ENCODE measurements around the gene JADE2.

Gene JADE2

DNA sequence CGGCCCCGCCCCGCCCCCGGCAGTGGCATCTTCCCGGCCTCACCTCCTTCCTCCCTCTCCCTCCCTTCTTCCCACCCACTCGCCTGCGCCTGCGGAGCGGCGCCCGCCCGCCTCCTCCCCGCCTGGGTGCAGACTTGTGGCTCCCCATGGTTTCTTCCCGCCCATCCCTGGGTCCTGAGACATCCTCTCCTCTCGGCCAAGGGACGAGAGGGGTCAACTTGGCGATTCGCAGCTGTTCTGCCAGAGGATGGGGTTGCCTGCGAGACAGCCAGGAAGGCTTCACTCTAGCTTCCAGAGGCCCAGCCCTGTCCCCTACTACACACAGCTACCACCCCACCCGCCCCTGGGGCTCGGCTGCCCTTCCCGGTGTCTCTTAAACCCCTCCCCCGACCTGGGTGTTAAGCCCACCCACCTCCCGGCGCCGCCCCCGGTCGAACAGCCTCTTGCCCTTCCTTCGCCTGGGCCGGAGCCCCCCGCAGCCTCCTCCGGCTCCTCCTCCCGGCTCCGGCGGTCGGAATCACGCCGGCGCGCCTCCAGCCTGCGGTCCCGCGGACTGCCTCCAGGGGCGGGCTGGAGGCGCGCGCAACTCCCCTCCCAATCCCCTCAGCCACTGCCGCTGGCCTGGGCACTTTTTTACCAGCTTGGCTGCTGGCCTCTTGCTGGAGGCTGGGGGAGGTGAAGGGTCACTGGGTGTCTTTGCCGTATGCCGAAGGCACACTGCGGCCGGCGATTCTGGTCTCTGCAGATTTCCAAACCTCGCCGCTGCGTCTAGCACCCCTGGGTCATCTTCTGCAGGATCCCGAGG is 1.9 kb downstream of the JADE2 start:
- TF ChIP-seq, protein P1, sequence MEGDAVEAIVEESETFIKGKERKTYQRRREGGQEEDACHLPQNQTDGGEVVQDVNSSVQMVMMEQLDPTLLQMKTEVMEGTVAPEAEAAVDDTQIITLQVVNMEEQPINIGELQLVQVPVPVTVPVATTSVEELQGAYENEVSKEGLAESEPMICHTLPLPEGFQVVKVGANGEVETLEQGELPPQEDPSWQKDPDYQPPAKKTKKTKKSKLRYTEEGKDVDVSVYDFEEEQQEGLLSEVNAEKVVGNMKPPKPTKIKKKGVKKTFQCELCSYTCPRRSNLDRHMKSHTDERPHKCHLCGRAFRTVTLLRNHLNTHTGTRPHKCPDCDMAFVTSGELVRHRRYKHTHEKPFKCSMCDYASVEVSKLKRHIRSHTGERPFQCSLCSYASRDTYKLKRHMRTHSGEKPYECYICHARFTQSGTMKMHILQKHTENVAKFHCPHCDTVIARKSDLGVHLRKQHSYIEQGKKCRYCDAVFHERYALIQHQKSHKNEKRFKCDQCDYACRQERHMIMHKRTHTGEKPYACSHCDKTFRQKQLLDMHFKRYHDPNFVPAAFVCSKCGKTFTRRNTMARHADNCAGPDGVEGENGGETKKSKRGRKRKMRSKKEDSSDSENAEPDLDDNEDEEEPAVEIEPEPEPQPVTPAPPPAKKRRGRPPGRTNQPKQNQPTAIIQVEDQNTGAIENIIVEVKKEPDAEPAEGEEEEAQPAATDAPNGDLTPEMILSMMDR (IDR thresholded peaks at IDR 0.05) = peak; percentile 95
- Histone ChIP-seq H3K4me1 (ENCODE audit: control insufficient read depth in 1 of 2, insufficient read depth in 1 of 2, low read depth in 1 of 2, low read length in 1 of 2) (peaks cover 14% of the 10 kb centered on the region in 2 experiments), H3K4me3 (ENCODE audit: low read depth in 1 of 2, low read length in 1 of 2) (peak overlapping the region; percentile 83 to 98), H3K27me3 (peaks cover 6% of the 10 kb centered on the region), H3K36me3 (no peaks in the 10 kb centered on the region), H3K27ac (peak overlapping the region; percentile 86), H3K9me3 (no peaks in the 10 kb centered on the region)

DNA sequence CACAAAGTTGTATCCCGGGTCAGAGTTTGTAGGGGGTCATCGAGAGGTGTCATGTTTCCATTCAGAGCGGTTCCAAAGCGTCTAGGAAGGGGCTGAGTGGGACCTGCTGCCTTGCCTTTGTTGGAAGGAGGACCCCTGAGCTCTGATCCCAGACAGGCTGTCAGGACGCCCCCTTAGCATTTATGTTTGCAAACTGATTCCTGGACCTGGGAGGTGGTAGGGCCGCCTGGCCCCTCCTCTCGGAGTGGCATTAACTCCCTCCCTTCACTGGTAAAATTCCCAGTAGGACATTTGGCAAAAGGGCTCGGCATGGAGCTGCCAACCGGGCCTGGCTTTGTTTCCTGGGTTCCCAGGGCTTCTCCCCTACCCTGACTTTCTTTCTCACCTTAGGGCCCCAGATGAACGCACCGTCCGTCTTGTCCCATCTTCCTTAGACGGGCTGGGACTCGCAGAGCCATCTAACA is 2.5 kb downstream of the JADE2 start:
- H3K27ac ChIP-seq = peak overlapping the region; percentile 86
- no peaks in the 10 kb centered on the region for H3K36me3 ChIP-seq
- peak overlapping the region; percentile 83 to 98 for H3K4me3 ChIP-seq (ENCODE audit: low read depth in 1 of 2, low read length in 1 of 2)
- TF ChIP-seq, protein P1 (IDR thresholded peaks at IDR 0.05) = no peak
- no peaks in the 10 kb centered on the region for H3K9me3 ChIP-seq
- H3K27me3 ChIP-seq = peaks cover 6% of the 10 kb centered on the region
- peaks cover 14% of the 10 kb centered on the region in 2 experiments for H3K4me1 ChIP-seq (ENCODE audit: control insufficient read depth in 1 of 2, insufficient read depth in 1 of 2, low read depth in 1 of 2, low read length in 1 of 2)

DNA sequence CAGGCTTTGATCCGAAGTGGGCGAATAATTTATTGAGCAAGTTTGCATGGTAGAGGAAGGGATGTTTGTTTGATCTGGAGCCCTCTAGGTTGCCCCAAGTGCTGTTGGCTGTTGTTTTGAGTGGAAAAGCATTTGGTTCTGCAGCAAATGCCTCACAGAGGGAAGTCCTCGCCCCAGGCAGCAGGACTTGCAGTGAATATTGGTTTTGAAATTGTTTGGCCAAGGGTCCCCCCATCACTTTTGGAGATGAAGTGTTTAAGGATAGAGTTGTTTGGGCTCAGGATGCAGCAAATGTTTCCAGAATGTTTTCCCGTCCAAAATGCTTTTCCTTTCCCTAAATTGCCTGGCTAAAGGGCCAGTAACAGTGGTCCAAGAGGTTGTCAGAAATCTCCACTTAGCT is 3.1 kb downstream of the JADE2 start:
- Histone ChIP-seq H3K4me1 (ENCODE audit: control insufficient read depth in 1 of 2, insufficient read depth in 1 of 2, low read depth in 1 of 2, low read length in 1 of 2) (peaks cover 14 to 18% of the 10 kb centered on the region in 2 experiments), H3K9me3 (no peaks in the 10 kb centered on the region), H3K27me3 (peaks cover 6% of the 10 kb centered on the region), H3K36me3 (no peaks in the 10 kb centered on the region), H3K27ac (no peak overlapping the region), H3K4me3 (ENCODE audit: low read depth in 1 of 2, low read length in 1 of 2) (no peak overlapping the region)
- TF ChIP-seq, protein P1 (IDR thresholded peaks at IDR 0.05) = no peak

GRCh38 chr5:134529460-134529859 is 4.0 kb downstream of the JADE2 start:
- Histone ChIP-seq H3K4me3 (ENCODE audit: low read depth in 1 of 2, low read length in 1 of 2) (no peak overlapping the region), H3K4me1 (ENCODE audit: control insufficient read depth in 1 of 2, insufficient read depth in 1 of 2, low read depth in 1 of 2, low read length in 1 of 2) (peaks cover 9 to 12% of the 10 kb centered on the region in 2 experiments), H3K36me3 (no peaks in the 10 kb centered on the region), H3K27ac (no peak overlapping the region), H3K27me3 (peaks cover 2% of the 10 kb centered on the region), H3K9me3 (no peaks in the 10 kb centered on the region)
- TF ChIP-seq, protein P1 (IDR thresholded peaks at IDR 0.05) = no peak

DNA sequence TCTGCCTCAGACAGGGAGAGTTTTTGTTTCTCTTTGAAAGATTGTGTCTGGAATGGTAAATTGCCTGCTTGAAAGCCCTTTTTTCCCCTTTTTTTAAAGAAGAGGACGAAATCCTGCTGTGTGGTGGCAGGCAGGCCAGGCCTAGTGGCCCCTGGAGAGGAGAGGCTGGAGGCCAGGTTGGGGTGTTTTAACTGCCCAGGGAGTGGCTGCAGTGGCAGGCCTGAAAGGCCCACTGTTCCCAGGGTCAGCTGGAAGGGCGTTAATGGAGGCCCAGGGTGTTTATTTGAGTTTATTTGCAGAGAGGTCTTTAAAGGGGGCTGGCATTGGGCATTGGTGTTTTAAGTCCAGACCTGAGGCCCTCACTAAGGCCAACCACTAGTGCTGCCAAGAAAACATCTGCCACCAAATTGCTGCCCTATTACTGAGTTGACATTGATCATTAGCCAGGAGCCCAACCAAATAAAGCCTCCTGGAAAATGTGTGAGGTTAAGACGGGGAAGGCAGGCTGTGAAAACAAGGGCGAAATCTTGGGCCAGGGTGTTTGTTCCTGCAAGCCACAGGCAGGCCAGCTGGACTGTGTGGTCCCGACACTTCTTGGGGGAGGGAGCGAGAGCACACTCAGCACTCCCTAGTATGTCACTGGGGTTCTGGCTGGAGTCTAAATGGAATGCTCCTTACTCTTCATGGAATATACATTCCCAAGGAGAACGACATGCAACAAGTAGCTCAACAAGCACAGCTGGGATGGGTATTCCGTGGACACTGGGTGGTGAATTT is 5.0 kb downstream of the JADE2 start:
- TF ChIP-seq, protein P1 (IDR thresholded peaks at IDR 0.05) = no peak
- no peaks in the 10 kb centered on the region for H3K27me3 ChIP-seq
- no peak overlapping the region for H3K4me3 ChIP-seq (ENCODE audit: low read depth in 1 of 2, low read length in 1 of 2)
- no peaks in the 10 kb centered on the region for H3K9me3 ChIP-seq
- peaks cover 4 to 10% of the 10 kb centered on the region in 2 experiments for H3K4me1 ChIP-seq (ENCODE audit: control insufficient read depth in 1 of 2, insufficient read depth in 1 of 2, low read depth in 1 of 2, low read length in 1 of 2)
- no peaks in the 10 kb centered on the region for H3K36me3 ChIP-seq
- no peak overlapping the region for H3K27ac ChIP-seq

Measured in neutrophil (primary cell).